Measurements from ENCODE around the gene C11orf71. TPM values are rescaled to one million over a fixed set of nuclear protein-coding genes. Genes with fewer than 3 reads are reported as not detected.

The C11orf71 gene
- total and polyA plus RNA-seq, 4 donors = 7.1 to 22.3 (median 7.9) TPM

DNA sequence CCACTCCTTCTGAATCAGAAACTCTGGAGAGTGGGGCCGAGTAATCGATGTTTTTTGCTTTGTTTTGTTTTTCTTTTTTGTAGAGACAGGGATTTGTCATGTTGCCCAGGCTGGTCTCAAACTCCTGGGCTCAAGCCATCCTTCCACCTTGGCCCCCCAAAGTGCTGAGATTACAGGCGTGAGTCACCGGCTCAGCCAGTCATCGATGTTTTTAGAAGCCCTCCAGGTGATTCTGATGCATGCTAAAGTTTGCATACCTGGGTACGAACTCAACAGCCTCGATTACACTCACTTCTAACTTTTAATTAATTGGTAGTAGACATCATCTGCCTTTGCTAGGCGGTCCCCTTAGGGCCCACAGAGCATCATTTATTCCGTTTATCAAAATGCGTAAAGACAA, 50.3 kb downstream of the C11orf71 start:
- WGBS = 95% methylated on average over 10 of the region's 10 CpGs
- Histone ChIP-seq H3K4me1 (ENCODE audit: control insufficient read depth in 4 of 4, insufficient read depth in 4 of 4, low read length in 3 of 4) (peaks cover 3 to 26% (median 17%) of the 10 kb centered on the region in 4 donors), H3K27me3 (ENCODE audit: control insufficient read depth in 4 of 4, insufficient read depth in 4 of 4, low read length in 3 of 4) (no peaks in the 10 kb centered on the region), H3K27ac (ENCODE audit: low read depth in 1 of 2, low read length in 2 of 2) (no peak overlapping the region), H3K9me3 (ENCODE audit: control insufficient read depth in 4 of 4, low read length in 3 of 4) (no peaks in the 10 kb centered on the region), H3K36me3 (ENCODE audit: control insufficient read depth in 4 of 4, insufficient read depth in 3 of 4, low read depth in 1 of 4, low read length in 3 of 4) (no peaks in the 10 kb centered on the region), H3K4me3 (ENCODE audit: low read depth in 1 of 3, low read length in 3 of 3) (no peak overlapping the region), H3K9ac (ENCODE audit: low read depth in 1 of 2, low read length in 2 of 2) (no peak overlapping the region)
- DNase-seq (ENCODE audit: low spot score) = no peak
- TF ChIP-seq, protein P1, sequence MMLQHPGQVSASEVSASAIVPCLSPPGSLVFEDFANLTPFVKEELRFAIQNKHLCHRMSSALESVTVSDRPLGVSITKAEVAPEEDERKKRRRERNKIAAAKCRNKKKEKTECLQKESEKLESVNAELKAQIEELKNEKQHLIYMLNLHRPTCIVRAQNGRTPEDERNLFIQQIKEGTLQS (IDR thresholded peaks at IDR 0.05) = no peak
- no peak for TF ChIP-seq RXRA (IDR thresholded peaks at IDR 0.05)
- TF ChIP-seq JUND (IDR thresholded peaks at IDR 0.05) = no peak
- TF ChIP-seq FOXA1 (IDR thresholded peaks at IDR 0.05) = no peak
- TF ChIP-seq, protein P2, sequence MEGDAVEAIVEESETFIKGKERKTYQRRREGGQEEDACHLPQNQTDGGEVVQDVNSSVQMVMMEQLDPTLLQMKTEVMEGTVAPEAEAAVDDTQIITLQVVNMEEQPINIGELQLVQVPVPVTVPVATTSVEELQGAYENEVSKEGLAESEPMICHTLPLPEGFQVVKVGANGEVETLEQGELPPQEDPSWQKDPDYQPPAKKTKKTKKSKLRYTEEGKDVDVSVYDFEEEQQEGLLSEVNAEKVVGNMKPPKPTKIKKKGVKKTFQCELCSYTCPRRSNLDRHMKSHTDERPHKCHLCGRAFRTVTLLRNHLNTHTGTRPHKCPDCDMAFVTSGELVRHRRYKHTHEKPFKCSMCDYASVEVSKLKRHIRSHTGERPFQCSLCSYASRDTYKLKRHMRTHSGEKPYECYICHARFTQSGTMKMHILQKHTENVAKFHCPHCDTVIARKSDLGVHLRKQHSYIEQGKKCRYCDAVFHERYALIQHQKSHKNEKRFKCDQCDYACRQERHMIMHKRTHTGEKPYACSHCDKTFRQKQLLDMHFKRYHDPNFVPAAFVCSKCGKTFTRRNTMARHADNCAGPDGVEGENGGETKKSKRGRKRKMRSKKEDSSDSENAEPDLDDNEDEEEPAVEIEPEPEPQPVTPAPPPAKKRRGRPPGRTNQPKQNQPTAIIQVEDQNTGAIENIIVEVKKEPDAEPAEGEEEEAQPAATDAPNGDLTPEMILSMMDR (IDR thresholded peaks at IDR 0.05; ENCODE audit: low read depth, low read length, missing input control) = no peak
- no peak for TF ChIP-seq RAD21 (IDR thresholded peaks at IDR 0.05)

Other genes with a start within 250 kb of the C11orf71 start
- 1,000 to 10,000 TPM in 1 of 2 donors, under 1 TPM in 1; 0.47 to 2,438 TPM for gene NNMT, start 104.1 kb downstream of the C11orf71 start, total RNA-seq
- 1,000 to 10,000 TPM; 3,316 to 3,724 TPM for gene NNMT, start 104.1 kb downstream of the C11orf71 start, polyA plus RNA-seq
- gene RBM7, start 155 bp upstream of the C11orf71 start, total RNA-seq = 10 to 100 TPM; 16.0 to 23.0 TPM
- 10 to 100 TPM; 11.1 to 11.9 TPM for gene RBM7, start 155 bp upstream of the C11orf71 start, polyA plus RNA-seq
- 10 to 100 TPM; 25.9 to 51.7 TPM for gene REXO2, start 39.0 kb upstream of the C11orf71 start, total RNA-seq
- 10 to 100 TPM; 36.0 to 42.8 TPM for gene REXO2, start 39.0 kb upstream of the C11orf71 start, polyA plus RNA-seq
- not detected for gene NXPE1, start 159.4 kb upstream of the C11orf71 start, total RNA-seq
- not detected for gene NXPE1, start 159.4 kb upstream of the C11orf71 start, polyA plus RNA-seq
- gene NXPE4, start 195.3 kb upstream of the C11orf71 start, total RNA-seq = not detected
- gene NXPE4, start 195.3 kb upstream of the C11orf71 start, polyA plus RNA-seq = not detected